Dermis blood vessel endothelial cell (primary cell): ENCODE data around the gene TRIM47. TPM values are rescaled to one million over a fixed set of nuclear protein-coding genes. Genes with fewer than 3 reads are reported as not detected.
"Not testable (repeated sequence)": the region's sequence is repeated elsewhere in the genome, so short reads cannot be mapped to it uniquely, and the experiment has no call there.

Experiments
- DNase-seq: peaks from one replicate; pipeline ENCODE4 v3.0.0; 2010
- total RNA-seq: library from RNA; depleted of rRNA; stranded (reverse); fragments of >200 nt; gene quantifications from 2 replicates; pipeline ENCODE4 v1.2.3, GENCODE V29; 2014

Gene TRIM47
- total RNA-seq, 1 donor from 2014 or later = 109 TPM

DNA sequence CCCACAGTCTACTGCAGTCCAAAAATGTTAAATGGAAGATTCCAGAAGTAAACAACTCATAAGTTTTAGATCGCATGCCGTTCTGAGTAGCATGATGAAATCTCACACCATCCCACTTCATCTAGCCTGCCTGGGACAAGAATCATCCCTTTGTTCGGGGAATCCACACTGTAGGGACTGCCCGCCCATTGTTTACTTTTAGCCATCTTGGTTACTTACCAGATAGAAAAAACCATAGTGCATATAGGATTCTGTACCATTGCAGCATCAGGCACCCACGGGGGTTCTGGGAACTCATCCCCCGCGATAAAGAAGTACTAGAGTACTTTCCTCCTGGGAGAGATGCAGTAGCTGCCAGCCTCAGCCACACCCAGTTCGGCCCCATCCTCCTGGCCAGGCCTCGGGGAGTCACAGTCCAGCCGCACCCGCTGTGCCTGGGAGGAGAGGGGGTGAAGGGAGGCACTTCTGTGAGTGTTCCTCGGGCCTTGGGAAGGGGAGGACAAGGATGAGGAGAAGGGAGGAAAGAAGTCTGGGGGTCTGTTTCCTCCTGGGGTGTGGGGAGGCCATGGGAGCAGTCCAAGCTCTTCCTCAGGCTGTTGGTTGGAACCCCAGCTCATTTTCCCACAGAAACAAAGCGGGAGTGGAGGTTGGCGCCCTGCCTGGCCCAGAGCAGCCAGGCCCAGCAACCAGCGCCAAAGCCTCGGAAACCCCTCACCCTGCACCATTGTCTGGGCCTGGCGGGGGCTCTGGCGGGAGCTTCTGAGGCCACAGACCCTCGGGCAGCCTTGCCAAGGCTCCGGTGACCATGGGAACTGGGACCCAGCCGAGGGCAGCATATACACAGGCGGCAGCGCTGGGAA is 8.9 kb downstream of the TRIM47 start:
- DNase-seq = peak; percentile 70

DNA sequence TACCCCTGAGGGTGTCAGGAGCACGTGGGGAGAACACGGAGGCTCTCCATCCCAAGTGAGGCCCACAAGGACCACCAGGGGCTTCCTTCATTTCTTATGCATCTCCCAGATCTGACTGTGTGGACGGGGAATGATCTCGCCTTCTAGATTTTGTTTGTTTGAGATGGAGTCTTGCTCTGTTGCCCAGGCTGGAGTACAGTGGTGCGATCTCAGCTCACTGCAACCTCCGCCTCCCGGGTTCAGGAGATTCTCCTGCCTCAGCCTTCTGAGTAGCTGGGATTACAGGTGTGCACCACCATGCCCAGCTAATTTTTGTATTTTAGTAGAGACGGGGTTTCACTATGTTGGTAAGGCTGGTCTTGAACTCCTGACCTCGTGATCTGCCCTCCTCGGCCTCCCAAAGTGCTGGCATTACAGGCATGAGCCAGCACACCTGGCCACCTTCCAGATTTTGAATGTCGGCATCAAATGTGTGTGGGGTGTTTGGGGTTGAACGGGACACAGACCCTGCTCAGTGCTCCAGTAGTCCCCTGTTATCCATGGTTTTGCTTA is 9.6 kb downstream of the TRIM47 start:
- DNase-seq = not testable (repeated sequence)

DNA sequence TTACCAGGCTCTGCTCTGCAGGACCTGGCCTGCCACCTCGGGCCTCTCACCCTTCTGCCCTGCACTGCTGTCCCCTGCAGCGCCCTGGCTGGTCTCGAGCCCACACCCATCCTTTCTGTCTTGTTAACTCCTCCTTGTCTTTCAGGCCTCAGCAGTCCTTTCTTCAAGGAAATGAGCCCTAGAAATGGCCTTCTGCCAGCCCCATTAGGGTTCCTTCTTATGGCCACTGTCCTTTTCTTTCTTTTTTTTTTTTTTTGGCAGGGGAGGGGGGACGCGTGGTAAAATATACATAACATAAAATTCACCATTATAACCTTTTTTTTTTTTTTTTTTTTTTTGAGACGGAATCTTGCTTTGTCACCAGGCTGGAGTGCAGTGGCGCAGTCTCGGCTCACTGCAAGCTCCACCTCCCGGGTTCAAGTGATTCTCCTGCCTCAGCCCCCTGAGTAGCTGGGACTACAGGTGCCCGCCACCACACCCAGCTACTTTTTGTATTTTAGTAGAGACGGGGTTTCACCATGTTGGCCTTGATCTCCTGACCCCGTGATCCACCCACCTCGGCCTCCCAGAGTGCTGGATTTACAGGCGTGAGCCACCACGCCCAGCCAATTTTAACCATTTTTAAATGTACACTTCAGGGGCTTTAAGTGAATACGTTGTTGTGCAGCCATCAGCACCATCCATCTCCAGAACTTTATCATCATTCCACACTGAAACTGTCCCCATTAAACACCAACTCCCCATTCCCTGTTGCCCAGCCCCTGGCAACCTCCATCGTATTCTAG is 12.8 kb downstream of the TRIM47 start:
- DNase-seq = not testable (repeated sequence)

DNA sequence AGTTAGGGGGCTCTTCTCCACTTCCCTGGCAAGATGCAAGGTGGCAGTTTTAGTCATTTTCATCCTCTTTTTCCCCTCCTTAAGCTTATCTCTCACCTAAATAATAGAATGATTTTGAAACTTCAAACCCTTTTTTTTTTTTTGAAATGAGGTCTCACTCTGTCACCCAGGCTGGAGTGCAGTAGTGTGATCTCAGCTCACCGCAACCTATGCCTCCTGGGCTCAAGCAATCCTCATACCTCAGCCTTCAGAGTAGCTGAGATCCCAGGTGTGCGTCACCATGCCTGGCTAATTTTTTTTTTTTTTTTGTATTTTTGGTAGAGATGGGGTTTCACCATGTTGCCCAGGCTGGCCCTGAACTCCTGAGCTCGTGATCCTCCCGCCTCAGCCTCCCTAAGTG is 13.5 kb downstream of the TRIM47 start:
- not testable (repeated sequence) for DNase-seq

DNA sequence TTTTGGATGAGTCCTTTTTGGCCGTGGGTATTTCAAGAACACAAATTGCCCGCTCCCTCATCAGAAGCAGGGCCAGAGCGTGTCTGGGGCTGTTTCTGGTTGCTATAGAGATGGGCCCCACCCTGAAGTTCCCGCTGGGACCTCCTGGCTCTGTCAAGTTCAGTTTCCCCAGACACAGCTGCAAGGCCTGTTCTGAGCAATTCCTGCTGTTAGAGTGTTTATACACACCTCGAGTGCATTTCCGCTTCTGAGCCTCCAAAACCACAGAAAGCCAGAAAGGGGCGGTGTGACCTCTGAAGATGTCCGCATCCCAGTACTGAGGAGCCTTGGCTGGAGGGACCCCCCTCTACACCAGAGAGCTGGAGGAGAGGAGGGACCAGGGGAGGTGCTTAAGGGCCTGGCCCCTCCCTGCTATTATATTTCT is 13.9 kb downstream of the TRIM47 start:
- DNase-seq = no peak

DNA sequence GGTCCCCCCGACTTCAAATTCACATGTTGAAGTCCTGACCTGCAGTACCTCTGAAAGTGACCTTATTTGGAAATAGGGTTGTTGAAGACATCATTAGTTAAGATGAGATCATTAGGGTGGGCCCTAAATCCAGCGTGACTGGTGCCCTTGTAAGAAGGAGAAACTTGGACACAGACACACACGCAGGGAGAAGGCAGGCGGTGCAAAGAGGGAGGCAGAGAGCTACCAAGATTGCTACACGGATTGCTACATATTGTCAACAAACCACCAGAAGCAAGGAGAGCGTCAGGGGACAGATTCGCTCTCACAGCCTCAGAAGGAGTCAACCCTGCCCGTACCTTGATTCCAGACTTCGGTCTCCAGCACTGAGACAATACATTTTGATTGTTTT is 16.5 kb downstream of the TRIM47 start:
- DNase-seq = no peak

DNA sequence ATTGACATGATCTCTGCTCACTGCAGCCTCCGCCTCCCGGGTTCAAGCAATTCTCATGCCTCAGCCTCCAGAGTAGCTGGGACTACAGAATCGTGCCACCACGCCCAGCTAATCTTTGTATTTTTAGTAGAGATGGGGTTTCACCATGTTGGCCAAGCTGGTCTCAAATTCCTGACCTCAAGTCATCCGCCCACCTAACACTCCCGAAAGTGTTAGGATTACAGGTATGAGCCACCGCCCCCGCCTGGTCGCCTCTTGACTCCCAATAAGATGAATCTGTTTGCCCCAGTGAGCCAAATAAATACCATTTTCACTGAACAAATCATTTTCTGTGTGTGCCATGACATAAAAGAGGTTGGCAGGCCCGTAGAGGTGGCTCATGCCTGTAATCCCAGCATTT is 19.0 kb downstream of the TRIM47 start:
- not testable (repeated sequence) for DNase-seq

DNA sequence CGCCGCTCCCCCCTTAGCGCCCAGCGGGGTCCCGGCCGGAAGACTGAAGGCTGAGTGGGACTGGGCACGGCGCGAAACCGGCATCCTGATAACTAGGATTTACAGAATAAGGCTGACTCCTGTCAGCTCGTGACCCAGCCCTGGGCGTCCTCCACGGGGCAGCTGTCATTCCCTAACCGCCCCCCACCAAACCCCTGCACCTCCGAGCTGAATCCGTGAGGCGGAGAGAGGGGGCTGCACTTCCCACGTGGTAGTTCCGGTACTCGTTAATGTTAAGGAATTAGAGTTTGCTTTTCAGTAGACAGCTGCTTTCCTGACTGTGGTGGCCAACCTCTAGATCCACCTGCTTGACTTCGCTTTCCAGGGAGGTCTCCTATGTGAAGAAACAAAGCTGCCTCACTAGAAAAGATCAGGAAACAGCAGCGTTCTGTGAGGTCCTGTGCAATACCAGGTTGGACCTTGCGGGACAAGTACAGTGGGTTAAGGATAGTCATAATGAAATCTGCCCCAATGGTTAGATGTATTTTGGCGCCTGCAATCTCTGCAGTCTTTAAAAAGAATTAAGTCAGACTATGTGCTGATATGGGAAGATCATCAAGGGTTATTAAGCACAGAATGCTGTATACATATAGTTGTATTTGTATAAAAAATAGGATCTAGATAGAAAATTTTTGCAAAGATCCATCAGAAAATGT is 22.2 kb downstream of the TRIM47 start:
- peak; percentile 68 for DNase-seq

DNA sequence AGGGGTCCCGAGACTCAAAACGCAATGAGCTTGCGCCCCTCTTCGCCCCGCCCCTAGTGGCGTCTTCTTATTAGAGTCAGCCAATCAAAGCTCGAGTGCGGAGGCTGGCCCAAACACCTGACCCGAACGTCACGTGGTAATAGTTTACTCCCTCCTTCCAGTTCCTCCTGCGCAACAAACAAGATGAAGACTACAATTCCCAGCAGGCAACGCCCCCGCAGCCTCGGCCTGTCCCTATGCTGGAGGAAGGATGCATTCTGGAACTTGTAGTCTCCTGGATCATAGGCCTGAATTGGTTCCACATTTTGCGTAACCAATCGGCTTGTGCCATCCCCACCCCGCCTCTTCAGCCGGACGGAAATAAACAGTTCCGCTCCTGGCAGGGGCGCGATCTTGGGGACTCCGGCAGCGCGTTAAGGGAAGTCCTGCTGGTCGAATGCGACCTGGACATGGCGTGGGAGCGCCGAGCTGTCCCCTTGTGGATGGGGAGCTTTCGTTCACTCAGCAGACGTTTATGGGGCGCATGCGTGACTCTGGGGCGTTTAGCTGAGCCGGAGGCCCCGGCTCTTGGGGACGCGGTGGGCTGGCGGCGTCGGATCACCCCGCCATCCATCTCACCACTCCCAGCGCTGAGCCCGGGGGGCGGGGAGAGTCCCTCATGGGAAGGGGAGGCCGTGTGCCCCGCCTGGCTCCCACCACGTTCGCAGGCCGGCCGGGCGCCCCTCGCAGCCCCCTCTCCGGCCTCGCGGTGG is 22.9 kb downstream of the TRIM47 start, which contains the start of gene WBP2:
TSS of gene WBP2 (minus strand) at position 26 of the 752 bp plus-strand sequence. CDS start 38 bp downstream, outside the sequence.
- peak; percentile 100 for DNase-seq

DNA sequence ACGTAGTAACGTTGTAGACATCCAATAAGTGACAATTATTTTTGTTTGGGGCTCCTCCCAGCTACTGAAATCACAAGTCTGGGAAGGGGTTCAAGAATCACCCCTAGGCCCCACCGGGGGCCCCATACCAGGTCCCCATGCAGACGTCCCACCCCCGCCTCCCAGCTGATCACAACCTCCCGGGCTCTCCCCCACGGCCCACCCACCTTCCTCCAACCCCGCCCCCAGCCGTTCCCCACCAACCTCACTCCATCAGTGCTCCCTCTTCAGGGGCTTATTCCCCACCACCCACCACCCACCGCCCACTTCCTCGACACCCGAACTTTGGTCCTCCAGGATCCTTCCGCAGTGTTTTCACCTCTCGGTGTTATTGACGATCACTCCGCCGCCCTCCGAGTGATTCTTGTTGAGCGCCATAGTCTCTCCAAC is 23.5 kb downstream of the TRIM47 start:
- no peak for DNase-seq

DNA sequence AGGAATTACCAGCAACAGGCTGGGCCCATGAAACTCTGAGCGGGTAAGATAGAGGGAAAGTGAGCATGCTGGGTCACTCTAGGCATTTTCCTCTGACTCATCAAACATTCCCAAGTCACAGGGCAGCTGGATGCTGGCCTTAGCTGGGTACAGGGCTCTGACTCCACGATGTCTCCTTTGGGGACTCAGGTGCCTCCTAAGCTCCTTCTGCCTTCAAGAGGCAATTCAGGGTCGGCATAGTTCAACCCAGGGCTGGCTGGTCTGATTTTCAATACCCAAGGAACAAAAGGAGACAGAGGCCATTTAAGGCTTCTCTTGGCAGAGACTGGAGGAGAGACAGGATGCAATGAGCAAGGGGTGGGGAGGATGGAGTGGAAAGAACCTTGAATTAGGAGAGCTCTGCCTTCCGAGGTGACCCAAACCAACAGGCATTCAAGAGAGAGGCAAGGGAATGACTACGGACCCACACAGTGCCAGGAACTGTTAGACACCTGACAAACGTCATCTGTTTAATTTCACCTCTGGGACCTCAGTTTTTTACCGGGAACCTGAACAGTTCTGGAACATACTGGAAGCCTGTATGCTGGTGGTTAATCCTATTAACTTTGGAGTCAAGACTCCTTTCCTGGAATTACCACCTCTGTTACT is 24.2 kb downstream of the TRIM47 start:
- peak; percentile 71 for DNase-seq

DNA sequence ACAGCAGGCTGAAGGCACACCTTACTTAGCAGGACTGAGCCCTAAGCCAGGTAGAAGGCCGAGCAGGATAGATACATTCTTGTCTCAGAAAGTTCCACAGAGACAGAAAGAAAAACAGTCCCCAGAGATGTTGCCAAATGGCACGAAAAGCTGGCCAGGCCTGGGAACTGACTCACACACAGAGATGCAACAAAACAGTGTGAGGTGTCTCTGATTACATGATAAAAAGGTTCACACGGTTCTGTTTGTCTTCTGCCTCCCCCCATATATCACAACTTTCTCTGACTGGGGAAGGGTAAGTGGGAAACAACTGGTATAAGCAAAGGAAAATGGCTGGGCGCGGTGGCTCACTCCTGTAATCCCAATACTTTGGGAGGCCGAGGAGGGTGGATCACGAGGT is 24.9 kb downstream of the TRIM47 start:
- peak; percentile 51 for DNase-seq

DNA sequence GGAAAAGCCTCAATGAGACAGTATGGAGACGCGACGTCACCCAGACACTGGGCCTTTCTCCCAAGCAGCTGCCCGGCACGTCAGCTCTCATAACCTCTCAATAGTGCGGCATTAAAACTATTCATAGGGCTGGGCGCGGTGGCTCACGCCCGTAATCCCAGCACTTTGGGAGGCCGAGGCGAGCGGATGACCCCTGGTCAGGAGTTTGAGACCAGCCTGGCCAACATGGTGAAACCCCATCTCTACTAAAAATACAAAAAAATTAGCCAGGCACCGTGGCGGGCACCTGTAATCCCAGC is 26.7 kb downstream of the TRIM47 start:
- DNase-seq = not testable (repeated sequence)

DNA sequence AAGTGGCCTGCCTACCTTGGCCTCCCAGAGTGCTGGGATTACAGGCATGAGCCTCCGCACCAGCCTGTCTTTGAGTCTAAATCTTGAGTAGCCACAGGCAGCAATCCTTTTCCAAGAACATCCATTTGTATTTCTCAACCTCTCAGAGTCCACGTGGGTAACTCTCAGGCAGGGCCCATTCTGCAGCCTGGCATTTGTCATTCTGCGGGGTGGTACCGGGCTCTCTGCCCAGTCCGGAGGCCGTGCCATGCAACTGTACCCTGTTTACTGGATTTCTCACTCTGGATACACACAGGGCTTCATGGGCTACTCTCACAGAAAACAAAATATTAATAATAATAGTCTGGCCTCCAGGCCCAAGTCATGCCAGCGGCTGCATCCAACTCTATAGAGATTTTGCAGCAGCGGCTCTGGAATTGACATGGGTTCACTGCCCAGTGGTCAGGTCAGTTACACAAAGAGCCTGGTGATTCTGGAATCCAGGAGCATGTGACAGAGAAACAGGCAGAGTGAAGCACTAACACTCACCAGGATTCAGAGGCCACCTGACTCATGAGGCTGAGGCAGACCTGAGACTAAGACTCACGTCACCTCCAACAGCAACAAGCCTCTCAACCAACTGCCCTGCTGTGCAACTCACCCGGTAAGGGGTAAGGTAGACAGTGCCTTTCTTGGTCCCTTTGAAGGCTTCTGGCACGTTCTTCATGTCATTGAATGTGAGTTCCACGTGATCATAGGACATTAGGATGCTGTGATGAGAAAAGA is 27.3 kb downstream of the TRIM47 start:
- DNase-seq = no peak

DNA sequence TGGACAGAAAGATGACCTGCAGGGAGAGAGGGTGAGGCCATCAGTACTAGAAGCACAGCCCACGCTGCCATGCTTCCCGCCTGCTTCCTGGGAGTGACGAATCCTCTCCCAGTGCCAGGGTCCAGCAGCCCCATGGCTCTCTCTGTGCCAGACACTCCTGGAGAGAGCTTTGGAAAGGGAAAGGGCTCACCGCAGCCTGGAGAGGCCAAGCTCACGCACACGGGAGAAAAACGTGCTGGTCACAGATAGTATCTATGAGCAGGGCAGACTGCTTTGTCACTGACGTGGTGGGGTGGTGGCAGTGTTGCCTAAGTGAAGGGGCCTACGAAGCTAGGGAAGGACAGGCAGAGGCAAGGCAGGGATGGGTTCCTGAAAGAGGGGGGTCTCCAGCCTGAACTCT is 28.7 kb downstream of the TRIM47 start:
- DNase-seq = no peak

DNA sequence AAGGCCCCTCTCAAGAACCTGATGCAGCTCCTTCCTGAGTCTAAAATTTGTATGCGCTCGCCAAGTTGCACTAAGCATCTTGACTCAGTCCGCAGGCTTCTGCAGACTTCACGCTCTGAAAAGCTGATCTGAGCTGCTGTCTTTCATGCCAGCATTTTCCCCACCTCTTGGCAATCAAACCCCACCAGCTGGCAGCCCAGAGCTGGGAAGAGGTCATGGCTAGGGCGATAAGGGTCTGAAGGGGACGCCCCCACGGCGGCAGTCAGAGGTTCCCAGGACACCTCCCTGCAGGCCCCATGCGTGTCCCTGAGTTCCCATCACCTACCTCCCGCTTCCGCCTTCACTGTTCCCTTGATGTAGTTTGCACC is 29.1 kb downstream of the TRIM47 start:
- peak; percentile 29 for DNase-seq

DNA sequence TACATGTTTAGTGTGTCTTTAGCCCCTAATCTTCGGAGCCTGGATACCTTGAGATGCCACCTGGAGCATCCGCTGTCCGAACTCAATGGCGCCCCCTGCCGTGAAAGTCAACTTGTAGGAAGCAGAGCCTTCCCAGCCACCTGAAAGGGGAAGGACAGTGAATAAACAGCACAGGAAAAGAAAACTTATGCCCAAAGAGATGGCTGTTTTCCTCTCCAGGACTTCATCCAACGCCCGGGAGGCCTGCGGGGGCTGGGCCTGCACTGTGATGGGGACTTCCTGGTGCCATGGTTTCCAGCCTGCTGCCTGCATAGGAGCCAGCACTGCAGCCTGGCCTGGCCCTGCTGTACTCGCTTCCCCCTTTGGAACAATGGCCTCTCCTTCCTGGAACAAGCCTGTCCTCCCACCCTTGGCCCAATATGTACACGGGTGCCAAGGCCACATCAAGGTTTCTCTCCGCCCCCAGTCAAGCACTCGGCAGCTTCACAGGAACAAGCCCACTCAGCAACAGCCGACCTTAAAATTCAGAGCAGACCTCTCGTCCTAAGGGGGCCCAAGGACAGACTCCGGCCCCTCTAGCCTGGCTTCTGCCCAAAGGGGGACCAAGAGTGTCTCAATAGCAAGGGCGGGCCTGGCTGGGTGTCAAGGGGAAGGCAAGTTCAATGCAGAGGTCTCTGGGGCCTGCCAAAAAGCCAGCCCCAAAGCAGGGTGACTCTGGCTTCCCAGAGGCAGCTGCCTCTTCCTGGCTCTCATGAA is 29.7 kb downstream of the TRIM47 start:
- DNase-seq = peak; percentile 79

DNA sequence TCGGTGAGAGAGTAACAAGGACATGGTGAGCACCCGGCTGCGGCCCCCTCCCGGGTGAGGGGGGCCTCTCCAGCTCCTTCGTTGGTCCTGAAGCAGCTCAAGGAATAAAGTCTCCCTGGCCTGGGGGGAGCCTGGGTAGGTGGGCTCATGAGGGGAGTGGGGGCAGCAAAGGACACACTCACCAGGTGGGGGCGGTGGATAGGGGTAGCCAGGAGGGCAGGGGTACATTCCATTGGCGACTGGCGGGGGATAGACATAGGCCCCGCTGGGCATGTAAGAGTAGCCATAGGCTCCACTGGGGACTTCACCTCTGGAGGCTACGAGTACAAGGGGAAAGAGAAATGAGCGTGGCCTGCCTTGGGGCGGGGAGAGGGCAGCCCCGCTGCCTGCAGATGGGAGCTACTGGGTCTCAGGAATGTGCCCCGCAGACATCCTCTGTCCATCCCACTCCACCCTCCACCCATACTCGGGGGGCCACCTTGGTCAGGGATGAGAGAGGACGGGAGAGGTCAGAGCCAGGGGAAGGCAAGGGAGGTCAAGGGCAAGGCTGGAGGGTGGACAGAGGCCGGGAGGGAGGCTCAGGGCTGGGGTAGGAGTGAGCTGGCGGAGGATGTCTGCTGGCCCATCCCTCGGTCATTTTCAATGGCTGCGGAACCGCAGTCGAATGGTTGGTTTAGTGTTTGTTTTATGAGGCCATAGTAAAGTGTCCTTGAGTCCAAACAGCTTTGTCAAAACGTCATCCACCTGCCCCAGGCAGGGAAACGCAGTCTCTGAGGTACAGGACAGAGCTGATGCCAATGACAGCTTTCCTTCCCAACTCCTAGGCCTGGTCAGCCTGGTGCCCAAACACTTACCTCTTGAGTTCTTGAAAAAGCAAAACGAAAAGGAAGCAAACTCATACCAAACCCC is 30.5 kb downstream of the TRIM47 start:
- DNase-seq = no peak
